Activated CD4-positive, alpha-beta T cell treated with anti-CD3 and anti-CD28 coated beads, Interleukin-10, Interleukin-2, amounts not matched to agents 100 ng/mL and 50 ng/mL, durations not matched to agents 16 hours and 8 hours (primary cell): ENCODE measurements around the gene ENOPH1.
"Not testable (repeated sequence)": the region's sequence is repeated elsewhere in the genome, so short reads cannot be mapped to it uniquely, and the experiment has no call there.

Source experiments
- DNase-seq: peaks from one replicate; pipeline ENCODE4 v3.0.0-alpha.2; 2020

Gene ENOPH1

DNA sequence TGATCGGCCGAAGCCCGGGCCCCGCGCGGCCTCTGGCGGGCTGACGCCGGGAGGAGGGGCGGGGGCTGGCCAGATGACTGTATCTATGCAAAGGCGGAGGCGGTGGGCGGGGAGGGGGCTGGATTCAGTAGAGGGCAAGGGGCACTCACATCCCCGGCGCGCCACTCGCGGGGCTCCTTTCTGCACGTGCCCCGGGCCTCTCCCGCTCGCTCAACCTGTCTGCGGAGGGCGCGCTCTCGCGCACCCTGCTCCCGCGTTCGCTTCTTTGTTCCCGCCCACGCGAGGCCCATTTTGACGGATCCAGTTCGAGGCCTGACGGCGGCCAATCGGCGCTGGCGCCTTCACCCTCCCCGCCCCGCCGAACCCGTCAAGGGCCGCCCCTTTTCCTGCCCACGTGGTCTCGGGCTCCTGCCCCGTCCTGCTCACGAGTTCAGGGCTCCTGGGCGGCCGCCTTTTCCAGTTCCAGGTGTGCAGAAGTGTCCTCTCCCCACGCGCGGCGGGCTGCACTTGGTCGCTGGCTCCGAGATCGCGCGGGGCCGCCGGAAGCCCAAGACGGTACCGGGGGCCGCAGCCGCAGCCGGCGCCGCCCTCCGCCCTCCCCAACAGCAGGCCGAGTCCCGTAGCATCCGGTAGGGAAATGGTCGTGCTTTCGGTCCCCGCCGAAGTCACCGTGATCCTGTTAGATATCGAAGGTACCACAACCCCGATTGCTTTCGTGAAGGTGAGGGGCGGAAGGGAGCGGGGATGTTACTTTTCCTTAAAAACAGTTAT lies at the start of gene ENOPH1, which contains the start of gene HNRNPDL:
ENOPH1 (plus strand) TSS at position 398 of the 771 bp plus-strand sequence; CDS start at position 638, 240 bp downstream.
HNRNPDL (minus strand) TSS at position 270 of the 771 bp plus-strand sequence. CDS start 772 bp downstream, outside the sequence.
- peak; percentile 99 for DNase-seq

DNA sequence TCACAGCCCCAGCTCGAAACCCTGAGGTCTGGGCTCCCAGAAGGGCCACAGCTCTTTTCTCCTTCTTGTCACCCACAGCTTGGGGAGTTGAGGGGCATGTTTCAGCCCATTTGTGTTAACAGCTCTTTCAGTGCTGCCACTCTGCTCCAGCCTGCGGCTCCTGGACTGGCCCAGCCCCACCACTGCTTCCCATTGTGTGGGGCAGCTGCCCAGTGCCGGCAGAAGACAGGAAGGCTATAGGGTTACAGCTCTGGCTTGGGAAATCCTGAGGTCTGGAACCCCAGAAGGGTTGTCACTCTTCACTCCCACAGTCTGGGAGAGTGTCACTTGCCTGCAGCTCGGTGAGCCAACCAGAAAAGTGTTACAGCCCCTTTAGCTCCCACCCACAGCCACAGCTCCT lies 49.6 kb upstream of the ENOPH1 start:
- no peak for DNase-seq

DNA sequence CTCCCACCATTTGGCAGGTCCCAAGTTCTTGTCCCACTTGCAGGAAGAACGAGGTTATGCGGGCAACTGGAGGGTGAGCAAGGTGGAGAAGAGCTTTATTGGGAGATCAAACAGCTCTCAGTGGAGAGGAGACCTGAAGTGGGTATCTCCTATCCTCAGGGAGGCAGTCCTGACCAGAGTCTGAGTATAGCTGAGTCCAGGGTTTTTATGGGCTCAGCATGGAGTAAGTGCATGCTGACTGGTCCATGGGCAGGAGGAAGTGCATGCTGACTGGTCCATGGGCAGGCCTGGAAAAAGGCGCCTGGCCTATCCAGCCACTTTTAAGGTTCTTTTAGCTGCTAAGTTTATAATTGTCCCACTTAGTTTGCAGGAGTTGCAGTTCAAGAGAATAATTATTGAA lies 49.2 kb upstream of the ENOPH1 start:
- DNase-seq: no peak

DNA sequence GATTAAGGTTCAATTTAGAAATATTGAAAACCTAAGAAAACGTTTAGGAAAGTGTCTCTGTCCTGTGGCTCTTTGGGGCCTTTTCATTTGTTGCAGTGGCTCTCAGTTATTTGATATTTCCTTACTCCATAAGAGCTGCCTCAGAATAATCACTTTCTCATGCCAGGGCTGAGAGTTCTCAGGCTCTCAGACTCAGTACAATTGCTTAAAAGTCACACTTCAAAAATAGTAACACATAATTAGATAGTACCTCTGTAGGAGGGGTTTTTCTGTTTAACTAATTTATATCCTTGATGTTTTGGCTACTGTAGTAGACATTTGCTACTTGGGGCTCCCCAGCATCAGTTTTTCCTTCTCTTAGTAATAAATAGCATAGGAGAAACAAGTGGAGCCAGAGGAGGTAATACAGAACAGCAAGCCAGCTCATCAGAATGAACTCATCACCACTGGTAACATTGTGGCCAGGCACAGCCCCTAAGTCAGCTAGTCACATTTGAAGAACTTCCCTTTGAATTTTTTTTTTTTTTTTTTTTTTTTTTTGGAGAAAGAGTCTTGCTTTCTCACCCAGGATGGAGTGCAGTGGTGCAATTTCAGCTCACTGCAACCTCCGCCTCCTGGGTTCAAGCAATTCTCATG lies 48.6 kb upstream of the ENOPH1 start:
- DNase-seq: no peak

DNA sequence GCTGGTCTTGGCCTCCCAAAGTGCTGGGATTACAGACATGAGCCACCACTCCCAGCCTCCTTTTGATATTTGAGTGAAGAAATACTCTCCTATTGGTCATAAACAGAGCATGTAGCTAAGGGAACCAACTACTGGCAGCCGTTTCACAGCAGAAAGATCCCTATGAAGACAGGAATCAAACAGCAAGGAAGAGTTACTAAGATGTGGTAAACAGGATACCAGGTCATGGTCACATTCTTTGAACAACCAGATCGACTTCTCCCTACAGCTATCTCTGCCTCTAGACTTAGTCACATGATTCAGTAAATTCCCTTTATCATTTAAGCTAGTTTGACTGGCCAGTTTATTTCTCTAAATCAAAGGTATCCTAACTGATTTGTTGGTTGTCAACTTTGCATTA lies 47.6 kb upstream of the ENOPH1 start:
- DNase-seq: no peak

- DNase-seq: not testable (repeated sequence)
Observed at GRCh38 chr4:82386312-82386711, 44.1 kb upstream of the ENOPH1 start.

DNA sequence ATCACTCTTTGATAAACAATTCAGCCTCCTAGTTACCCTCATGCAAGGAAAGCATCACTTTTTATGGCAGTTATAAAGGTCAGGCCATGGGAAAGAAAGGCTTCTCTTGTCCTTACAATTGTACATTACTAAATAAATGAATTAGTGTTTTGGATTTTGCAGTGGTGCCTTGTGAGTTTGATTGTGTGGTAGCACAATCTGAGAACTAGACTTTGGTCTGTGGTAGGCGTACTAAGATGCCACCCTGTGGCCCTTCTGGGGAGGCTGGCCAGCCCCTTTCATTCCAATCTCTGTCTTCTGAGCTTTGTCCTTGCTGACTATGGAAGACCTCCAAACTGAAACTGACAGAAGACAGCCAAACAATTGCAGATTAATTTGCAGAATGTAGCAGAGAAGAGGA lies 42.0 kb upstream of the ENOPH1 start:
- DNase-seq: no peak

DNA sequence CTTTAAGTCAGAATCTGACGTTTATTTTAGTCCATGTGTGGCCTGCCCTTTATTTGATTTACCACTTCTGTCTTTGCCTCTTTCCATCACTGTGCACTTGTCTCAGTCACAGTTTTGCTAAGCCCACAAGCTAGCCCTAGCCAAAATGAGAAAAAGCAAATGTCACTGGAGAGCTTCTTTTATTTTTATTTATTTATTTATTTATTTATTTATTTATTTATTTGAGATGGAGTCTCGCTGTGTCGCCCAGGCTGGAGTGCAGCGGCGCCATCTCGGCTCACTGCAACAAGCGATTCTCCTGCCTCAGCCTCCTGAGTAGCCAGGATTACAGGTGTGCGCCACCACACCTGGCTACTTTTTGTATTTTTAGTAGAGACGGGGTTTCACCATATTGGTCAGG lies 40.3 kb upstream of the ENOPH1 start:
- DNase-seq: not testable (repeated sequence)

DNA sequence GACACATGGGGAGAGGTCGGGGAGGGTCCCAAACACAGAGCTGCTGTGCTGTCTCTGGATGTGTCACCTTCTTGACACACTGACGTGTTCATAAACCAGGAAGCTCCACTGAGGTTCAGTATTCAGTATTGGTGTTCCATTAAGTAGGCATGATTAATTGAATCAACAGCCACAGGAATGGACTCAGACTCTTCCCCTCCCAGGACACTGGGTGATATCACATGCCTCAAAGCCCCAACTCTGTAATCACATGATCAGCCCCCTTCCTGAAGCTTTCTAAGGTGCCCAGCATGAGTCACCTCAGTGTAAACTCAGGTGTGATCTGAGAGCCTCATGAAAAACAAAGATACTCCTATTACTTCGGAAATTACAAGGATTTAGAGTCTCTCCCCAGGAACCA lies 35.5 kb upstream of the ENOPH1 start:
- DNase-seq: no peak

DNA sequence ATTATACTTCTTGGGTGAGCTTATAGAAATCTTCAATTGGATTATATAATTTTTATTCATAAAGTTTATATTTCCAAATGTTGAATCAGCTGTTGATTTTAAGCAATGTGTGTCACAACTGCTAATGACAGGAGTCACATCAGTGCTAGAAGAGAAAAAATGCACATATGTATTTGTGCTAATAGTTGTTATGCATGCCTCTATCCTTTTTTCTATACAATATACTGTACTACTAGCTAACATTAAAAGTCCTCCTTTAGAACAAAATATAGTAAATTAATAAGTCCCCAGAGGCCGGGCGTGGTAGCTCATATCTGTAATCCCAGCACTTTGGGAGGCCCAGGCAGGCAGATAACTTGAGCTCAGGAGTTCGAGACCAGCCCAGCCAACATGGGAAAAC lies 32.9 kb upstream of the ENOPH1 start:
- DNase-seq: no peak

- no peak for DNase-seq
Observed at GRCh38 chr4:82398263-82398662, 32.1 kb upstream of the ENOPH1 start.

GRCh38 chr4:82401600-82401999 lies 28.8 kb upstream of the ENOPH1 start:
- DNase-seq: no peak

DNA sequence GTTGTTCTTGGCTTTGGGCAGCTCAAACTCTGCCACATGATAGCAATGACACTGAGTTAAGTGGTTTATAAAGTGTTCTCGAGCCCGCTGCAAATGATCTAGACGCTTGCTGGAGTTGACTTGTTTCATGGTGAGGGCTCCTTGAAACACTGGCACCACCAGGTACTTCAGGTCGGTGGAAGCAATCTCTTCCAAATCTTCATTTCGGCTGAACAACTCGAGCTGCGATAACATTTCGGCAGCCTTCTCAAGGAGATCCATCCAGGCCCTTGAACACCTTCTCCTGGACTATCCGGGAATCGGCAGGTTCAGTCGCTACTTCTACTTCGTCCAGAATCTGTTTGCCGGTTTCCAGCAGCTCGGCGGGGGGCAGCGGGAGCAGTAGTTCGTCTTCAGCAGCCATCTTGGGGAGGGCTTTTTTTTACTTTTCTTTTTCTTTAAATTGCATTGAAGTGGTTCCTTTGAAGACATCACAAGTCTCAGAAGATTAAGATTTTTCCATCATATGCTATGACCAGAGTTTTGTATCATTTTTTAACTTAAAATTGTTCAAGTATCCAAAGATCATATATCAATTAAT lies 28.1 kb upstream of the ENOPH1 start:
- no peak for DNase-seq

- DNase-seq: no peak
Observed at GRCh38 chr4:82403725-82404124, 26.7 kb upstream of the ENOPH1 start.

- DNase-seq: not testable (repeated sequence)
Observed at GRCh38 chr4:82415061-82415460, 15.3 kb upstream of the ENOPH1 start.

DNA sequence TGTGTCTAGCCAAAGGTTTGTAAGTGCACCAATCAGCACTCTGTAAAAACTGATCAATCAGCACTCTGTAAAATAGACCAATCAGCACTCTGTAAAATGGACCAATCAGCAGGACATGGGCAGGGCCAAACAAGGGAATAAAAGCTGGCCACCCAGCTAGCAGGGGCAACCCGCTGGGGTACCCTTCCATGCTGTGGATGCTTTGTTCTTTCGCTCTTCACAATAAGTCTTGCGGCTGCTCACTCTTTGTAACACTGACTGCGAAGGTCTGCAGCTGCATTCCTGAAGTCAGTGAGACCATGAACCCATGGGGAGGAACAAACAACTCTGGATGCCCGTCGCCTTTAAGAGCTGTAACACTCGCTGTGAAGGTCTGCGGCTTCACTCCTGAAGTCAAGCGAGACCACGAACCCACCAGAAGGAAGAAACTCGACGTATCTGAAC lies 14.4 kb upstream of the ENOPH1 start:
- DNase-seq: no peak

DNA sequence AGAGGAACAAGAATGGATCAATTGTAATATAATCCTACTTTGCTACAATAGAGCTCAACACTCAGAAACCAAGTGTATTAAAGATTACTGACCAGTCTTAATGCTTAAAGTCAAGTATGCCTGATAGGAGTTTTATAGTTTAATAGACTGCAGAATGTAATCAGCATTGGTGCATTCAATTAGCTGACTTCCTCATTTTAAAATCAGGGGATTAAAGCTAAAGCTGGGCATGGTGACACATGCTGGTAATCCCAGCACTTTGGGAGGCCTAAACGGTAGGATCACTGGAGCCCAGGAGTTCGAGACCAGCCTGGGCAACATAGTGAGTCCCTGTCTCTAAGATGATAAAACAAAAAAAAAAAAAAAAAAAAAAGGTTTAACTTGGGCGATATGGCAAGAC lies 10.9 kb upstream of the ENOPH1 start:
- no peak for DNase-seq

GRCh38 chr4:82421796-82422560 lies 8.4 kb upstream of the ENOPH1 start:
- no peak for DNase-seq

GRCh38 chr4:82422616-82423015 lies 7.8 kb upstream of the ENOPH1 start:
- DNase-seq: no peak

DNA sequence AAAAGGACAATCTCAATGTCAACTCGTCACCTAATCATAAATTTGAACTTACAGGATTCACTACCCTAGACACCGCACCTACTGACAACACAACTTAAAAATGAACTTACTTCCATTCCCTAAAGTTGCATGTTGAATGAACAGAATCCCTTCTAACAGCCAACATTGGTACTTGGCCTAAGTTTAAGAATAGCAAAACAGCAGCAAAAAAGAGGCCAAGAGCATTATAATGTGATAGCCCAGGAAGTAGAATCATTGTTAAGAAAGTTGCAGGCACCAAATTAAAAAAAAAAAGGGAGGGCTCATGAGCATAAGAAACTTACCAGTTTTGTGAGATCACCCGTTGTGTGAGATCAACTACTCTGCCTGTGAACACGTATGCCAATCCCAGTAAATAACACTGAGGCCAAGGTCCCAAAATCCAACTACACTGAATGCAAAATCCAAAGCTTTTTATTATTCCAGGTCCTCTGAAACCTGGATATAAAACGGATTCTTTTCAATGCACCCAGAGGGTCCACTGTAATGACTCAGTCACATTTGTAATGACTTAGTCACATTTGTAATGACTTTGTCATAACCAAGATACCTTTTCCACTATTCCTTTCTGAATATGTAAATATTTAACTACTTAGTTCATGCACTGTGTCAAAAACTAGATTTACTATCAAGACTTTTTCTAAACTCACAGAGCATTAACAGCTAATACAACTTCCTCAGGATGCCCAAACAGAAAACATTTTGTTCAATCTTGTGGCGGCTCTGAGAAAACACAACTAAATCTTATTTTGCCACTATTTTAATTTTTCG lies 6.9 kb upstream of the ENOPH1 start:
- no peak for DNase-seq

GRCh38 chr4:82425478-82425877 lies 4.9 kb upstream of the ENOPH1 start:
- no peak for DNase-seq

DNA sequence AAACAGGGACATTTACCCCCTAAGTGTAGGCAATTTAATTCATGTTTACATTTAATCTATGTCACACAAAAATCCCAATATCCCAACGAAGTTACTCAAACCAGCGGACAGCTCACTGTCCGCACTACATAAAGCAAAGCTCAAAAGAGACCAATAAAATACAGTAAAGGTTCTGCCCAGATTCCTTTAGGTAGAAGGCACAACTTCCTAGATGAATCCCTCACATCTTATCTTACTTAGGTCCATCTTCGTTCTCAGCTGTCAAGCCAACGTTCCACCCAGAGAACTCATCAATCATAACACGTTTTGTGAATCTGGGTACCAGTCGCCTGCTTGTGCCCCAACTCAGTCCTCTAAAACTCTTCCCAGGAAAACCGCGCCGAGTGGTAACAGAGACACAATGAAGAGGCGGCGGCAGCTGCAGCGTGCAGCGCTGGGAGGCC lies 1.8 kb upstream of the ENOPH1 start:
- DNase-seq: no peak
